ENCODE results near the gene FKRP.
A peak's percentile ranks its signal among the peaks of the same experiment; 100 is the strongest.

FKRP gene

DNA sequence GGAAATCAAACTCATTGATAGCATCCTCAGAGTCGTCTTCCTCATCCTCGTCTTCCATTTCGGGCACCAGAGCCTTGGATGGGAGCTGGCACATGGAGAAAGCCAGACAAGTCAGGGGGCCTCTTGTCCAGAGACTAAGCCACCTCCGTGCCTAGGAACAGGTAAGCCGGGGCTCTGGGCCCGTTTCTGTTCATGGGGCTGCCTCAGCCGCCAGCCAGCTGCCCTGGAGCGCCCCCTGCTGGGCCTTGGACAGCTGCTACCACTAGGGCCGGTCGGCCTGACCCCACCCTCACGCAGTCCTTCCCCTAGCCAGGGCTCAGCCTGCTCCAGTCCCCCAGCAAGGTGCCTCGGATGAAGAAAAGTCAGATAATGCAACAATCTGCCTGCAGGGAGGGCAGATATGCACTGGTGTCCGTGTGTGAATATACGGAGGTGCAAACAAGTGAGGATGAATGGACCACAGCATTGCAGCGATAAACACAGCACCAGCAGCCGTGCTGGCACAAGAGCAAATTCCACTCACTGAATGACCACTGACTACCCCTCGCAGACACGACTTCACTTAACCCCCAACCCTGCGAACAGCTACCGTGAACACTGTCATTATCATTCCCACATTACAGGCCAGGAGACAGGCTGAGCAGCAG, 17.0 kb upstream of the FKRP start:
- DNase-seq (ENCODE audit: insufficient read length, low spot score) (peak; percentile 87), FAIRE-seq (no peak)
- TF ChIP-seq, protein P1, sequence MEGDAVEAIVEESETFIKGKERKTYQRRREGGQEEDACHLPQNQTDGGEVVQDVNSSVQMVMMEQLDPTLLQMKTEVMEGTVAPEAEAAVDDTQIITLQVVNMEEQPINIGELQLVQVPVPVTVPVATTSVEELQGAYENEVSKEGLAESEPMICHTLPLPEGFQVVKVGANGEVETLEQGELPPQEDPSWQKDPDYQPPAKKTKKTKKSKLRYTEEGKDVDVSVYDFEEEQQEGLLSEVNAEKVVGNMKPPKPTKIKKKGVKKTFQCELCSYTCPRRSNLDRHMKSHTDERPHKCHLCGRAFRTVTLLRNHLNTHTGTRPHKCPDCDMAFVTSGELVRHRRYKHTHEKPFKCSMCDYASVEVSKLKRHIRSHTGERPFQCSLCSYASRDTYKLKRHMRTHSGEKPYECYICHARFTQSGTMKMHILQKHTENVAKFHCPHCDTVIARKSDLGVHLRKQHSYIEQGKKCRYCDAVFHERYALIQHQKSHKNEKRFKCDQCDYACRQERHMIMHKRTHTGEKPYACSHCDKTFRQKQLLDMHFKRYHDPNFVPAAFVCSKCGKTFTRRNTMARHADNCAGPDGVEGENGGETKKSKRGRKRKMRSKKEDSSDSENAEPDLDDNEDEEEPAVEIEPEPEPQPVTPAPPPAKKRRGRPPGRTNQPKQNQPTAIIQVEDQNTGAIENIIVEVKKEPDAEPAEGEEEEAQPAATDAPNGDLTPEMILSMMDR (IDR thresholded peaks at IDR 0.05; ENCODE audit: insufficient read depth, missing control alignments): peak; percentile 66

DNA sequence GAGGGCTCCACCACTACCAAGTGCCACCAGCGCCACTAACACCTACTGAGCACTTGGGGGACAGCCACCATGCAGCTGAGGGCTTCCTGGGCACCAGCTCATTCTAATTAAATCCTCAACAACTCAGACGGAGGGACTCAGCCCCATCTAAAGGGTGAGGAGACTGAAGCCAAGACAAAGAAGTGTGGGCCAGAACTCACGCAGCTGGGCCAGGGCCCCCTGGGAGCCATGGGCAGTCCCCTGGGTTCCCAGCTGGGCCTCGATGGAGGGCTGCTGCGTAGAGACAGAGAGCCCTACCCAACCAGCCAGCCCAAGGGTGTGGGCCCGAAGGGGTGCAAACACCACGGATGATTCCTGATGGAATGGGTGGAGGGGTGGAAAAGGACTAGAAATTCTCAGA, 16.2 kb upstream of the FKRP start:
- TF ChIP-seq, protein P1 (IDR thresholded peaks at IDR 0.05; ENCODE audit: insufficient read depth, missing control alignments): no peak
- FAIRE-seq (no peak), DNase-seq (ENCODE audit: insufficient read length, low spot score) (no peak)

DNA sequence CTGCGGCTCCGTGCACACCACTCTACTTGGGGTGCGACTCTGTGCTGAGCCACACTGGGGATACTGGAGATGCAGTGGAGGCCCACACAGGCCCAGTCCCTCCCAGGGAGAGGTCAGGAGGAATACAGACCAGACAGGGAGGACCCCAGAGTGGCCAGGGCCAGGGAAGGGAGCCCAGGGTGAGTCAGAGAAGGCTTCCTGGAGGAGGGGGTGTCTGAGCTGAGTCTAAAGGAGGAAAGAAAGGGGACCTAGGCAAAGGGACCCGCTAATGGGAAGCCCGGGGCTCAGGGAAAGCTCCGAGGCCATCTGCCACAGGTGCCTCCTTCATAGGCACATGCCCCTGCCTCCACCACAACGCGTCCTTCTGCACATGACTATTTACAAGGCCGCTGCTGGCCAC, 15.7 kb upstream of the FKRP start:
- DNase-seq (ENCODE audit: insufficient read length, low spot score) (no peak), FAIRE-seq (no peak)
- TF ChIP-seq, protein P1 (IDR thresholded peaks at IDR 0.05; ENCODE audit: insufficient read depth, missing control alignments): no peak

DNA sequence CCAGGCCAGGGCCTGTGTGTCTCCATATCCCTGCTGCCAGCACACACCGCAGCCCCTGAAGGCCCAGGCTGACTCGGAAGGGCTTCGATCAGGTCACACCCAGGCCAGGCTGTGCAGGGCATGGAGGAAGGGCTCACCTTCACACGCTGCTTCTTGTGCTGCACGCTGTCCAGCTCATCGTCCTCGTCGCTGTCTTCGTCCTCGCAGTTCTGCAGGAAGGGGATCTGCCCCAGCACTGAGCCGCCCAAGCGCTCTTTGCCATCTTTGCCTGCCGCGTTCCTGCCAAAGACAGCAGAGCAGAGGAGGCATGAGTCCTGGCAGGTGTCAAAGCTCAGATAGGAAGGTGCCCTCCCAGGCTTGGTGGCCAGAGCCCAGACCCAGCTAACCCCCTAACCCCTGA, 15.3 kb upstream of the FKRP start:
- FAIRE-seq (no peak), DNase-seq (ENCODE audit: insufficient read length, low spot score) (no peak)
- TF ChIP-seq, protein P1 (IDR thresholded peaks at IDR 0.05; ENCODE audit: insufficient read depth, missing control alignments): no peak

DNA sequence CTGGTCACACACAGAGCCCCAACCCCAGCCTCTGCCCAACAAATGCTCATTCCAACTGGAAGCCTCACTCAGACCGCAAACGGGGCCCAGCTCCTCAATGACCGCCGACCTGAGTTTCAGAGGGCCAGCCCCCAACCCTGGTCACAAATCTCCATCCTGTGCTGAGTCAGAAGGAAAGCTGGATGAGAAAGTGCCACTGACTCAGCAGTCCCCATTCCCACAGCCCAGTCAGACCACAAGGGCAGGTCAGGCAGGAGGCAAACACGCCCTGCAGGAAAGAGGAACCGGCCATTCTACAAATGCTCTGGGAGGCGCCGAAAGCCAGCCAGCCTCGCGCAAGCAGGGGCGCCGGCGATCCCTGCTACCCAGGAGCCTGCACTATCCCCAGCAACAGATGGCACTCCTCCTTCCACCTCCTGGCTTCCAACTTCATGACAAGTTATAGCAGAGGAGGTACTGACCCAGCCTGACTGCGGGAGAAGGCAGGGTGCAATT, 14.8 kb upstream of the FKRP start:
- no peak for FAIRE-seq
- TF ChIP-seq, protein P1 (IDR thresholded peaks at IDR 0.05; ENCODE audit: insufficient read depth, missing control alignments): no peak
- no peak for DNase-seq (ENCODE audit: insufficient read length, low spot score)

DNA sequence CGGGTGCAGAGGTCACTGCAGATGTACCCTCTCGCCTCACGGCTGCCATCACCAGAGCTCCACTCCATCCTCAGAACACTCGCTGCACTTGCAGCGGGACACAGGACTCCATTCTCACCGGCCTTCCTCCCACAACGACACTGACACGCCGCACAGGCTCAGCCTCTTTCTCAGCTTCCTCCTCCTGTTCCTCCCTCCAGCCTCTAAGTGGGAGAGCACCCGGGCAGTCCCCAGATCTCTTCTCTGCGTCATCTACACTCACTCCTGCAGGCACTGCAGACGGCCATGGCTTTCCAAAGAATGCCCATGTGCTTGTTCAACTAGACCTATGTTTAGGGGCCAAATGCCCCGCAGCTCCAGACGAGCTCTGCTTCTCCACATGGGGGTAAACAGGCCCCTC, 14.3 kb upstream of the FKRP start:
- TF ChIP-seq, protein P1 (IDR thresholded peaks at IDR 0.05; ENCODE audit: insufficient read depth, missing control alignments): no peak
- FAIRE-seq (no peak), DNase-seq (ENCODE audit: insufficient read length, low spot score) (no peak)

DNA sequence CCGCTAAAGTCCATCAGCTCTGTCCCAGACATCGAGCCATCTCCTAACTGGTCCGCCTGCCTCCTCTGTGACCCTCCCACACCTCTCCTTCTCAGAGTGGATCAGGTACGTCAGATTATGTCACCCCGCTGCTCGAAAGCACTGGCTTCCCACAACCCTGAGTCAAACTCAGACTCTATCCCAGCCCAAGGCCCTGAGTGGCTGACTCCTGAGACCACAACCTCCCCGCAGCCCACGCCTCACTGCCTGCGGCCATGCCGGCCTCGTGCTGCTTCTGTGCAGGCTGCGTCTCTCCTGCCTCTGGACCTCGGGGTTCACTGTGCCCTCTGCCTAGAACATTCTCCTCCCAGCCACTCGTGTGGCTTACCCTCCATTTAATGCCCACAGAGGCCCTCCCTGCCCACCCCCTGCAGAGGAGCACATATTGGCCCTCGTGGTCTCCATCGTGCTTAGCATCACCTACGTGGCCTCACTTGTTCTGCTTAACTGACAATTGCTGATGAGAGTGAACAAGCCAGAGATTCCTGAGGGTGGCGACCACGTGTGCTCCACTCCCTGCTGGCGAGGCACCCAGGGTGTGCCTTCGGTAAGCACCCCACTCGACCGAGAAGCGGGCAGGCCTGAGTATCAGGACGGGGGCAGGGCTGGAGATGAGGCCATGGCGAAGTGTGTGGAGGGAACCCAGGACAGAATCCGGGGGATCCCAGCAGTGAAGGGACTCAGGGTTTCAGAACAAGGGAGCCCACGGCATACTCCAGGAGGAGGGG, 13.5 kb upstream of the FKRP start:
- DNase-seq (ENCODE audit: insufficient read length, low spot score) (no peak), FAIRE-seq (no peak)
- TF ChIP-seq, protein P1 (IDR thresholded peaks at IDR 0.05; ENCODE audit: insufficient read depth, missing control alignments): no peak

All from D721Med (cell line).